H9 (cell line): ENCODE measurements around the gene TCN1. TPM values are rescaled to one million over a fixed set of nuclear protein-coding genes. Genes with fewer than 3 reads are reported as not detected.

Source experiments
- DNase-seq: peaks from one replicate; pipeline ENCODE4 v3.0.0-alpha.2; 2017
- H2AFZ ChIP-seq: one replicate; pipeline ENCODE4 v1.6.1; 2013; ENCODE audit warnings: mild to moderate bottlenecking, low read length, control low read depth, moderate library complexity
- H2AK5ac ChIP-seq: 2 replicates; pipeline ENCODE4 v1.6.1; 2013; ENCODE audit warnings: low read length, control low read depth, mixed read lengths; ENCODE audit not compliant: insufficient read length
- H2BK120ac ChIP-seq: one replicate; pipeline ENCODE4 v1.6.1; 2013; ENCODE audit warnings: low read depth, mild to moderate bottlenecking, low read length, control low read depth, inconsistent platforms; ENCODE audit not compliant: poor library complexity, severe bottlenecking
- H2BK12ac ChIP-seq: 2 replicates; pipeline ENCODE4 v1.6.1; 2013; ENCODE audit warnings: low read length, control low read depth, mixed read lengths, low read depth; ENCODE audit not compliant: insufficient read length
- H2BK15ac ChIP-seq: 2 replicates; pipeline ENCODE4 v1.6.1; 2013; ENCODE audit warnings: low read depth, low read length, control low read depth
- H2BK20ac ChIP-seq: one replicate; pipeline ENCODE4 v1.6.1; 2013; ENCODE audit warnings: low read depth, mild to moderate bottlenecking, low read length, control low read depth, inconsistent platforms; ENCODE audit not compliant: poor library complexity, severe bottlenecking
- H2BK5ac ChIP-seq: 2 replicates; pipeline ENCODE4 v1.6.1; 2013; ENCODE audit warnings: low read length, control low read depth, mixed read lengths; ENCODE audit not compliant: insufficient read length
- H3K14ac ChIP-seq: 2 replicates; pipeline ENCODE4 v1.6.1; 2013; ENCODE audit warnings: low read length, control low read depth; ENCODE audit not compliant: insufficient read depth
- H3K18ac ChIP-seq: 2 replicates; pipeline ENCODE4 v1.6.1; 2013; ENCODE audit warnings: low read depth, mild to moderate bottlenecking, mixed read lengths, low read length, control low read depth; ENCODE audit not compliant: insufficient read length
- H3K23ac ChIP-seq: 2 replicates; pipeline ENCODE4 v1.6.1; 2013; ENCODE audit warnings: low read length, control low read depth, mixed read lengths, low read depth; ENCODE audit not compliant: insufficient read length
- H3K23me2 ChIP-seq: 2 replicates; pipeline ENCODE4 v1.6.1; 2013; ENCODE audit warnings: low read depth, mild to moderate bottlenecking, mixed read lengths, low read length, control low read depth; ENCODE audit not compliant: insufficient read length, poor library complexity, severe bottlenecking
- H3K27ac ChIP-seq: 2 replicates; pipeline ENCODE4 v1.5.1; 2013; ENCODE audit warnings: low read length, control low read depth, mixed read lengths, low read depth; ENCODE audit not compliant: insufficient read length
- H3K27me3 ChIP-seq: 2 replicates; pipeline ENCODE4 v1.6.1; 2013; ENCODE audit warnings: low read length, control low read depth, inconsistent platforms; ENCODE audit not compliant: insufficient read depth
- H3K4ac ChIP-seq: 2 replicates; pipeline ENCODE4 v1.6.1; 2013; ENCODE audit warnings: low read depth, mild to moderate bottlenecking, control low read depth, inconsistent platforms, low read length, moderate library complexity
- H3K4me1 ChIP-seq: 2 replicates; pipeline ENCODE4 v1.6.1; 2013; ENCODE audit warnings: low read length, control low read depth, inconsistent platforms; ENCODE audit not compliant: insufficient read depth
- H3K4me2 ChIP-seq: 2 replicates; pipeline ENCODE4 v1.6.1; 2013; ENCODE audit warnings: low read length, control low read depth, mixed read lengths; ENCODE audit not compliant: insufficient read length, insufficient read depth
- H3K56ac ChIP-seq: 2 replicates; pipeline ENCODE4 v1.6.1; 2013; ENCODE audit warnings: low read depth, mild to moderate bottlenecking, mixed read lengths, low read length, control low read depth; ENCODE audit not compliant: insufficient read length
- H3K79me1 ChIP-seq: 2 replicates; pipeline ENCODE4 v1.6.1; 2013; ENCODE audit warnings: low read depth, mild to moderate bottlenecking, moderate library complexity, low read length, control low read depth, inconsistent platforms; ENCODE audit not compliant: insufficient read depth, poor library complexity, severe bottlenecking
- H3K79me2 ChIP-seq: 2 replicates; pipeline ENCODE4 v1.6.1; 2013; ENCODE audit warnings: low read length, control low read depth, inconsistent platforms; ENCODE audit not compliant: insufficient read depth
- H3K9ac ChIP-seq: 2 replicates; pipeline ENCODE4 v1.6.1; 2013; ENCODE audit warnings: low read length, control low read depth, mixed read lengths; ENCODE audit not compliant: insufficient read length; ENCODE audit errors: extremely low read depth
- H3K9me3 ChIP-seq: one replicate; pipeline ENCODE4 v1.6.1; 2013; ENCODE audit warnings: low read depth, low read length, inconsistent platforms; ENCODE audit not compliant: control insufficient read depth
- H3T11ph ChIP-seq: one replicate; pipeline ENCODE4 v1.6.1; 2013; ENCODE audit warnings: mild to moderate bottlenecking, low read length, control low read depth, inconsistent platforms
- H4K20me1 ChIP-seq: one replicate; pipeline ENCODE4 v1.6.1; 2013; ENCODE audit not compliant: control insufficient read depth, insufficient read length, insufficient read depth
- H4K5ac ChIP-seq: 2 replicates; pipeline ENCODE4 v1.6.1; 2013; ENCODE audit warnings: low read depth, mild to moderate bottlenecking, mixed read lengths, low read length, control low read depth; ENCODE audit not compliant: insufficient read length
- H4K8ac ChIP-seq: replicated peaks from 2 replicates; pipeline ENCODE4 v1.6.1; 2013; ENCODE audit warnings: low read length, control low read depth, mixed read lengths, low read depth; ENCODE audit not compliant: insufficient read length
- H4K91ac ChIP-seq: 2 replicates; pipeline ENCODE4 v1.6.1; 2013; ENCODE audit warnings: low read depth, mild to moderate bottlenecking, moderate library complexity, mixed read lengths, low read length, control low read depth; ENCODE audit not compliant: insufficient read length
- H3K27ac Mint-ChIP-seq, 3 experiments: 2 replicates in 2 of 3; 3 replicates in 1 of 3; pipeline ENCODE4 v1.8.0; 2020 to 2021; ENCODE audit warnings: mixed read lengths in 3 of 3, mild to moderate bottlenecking in 1 of 3, moderate library complexity in 1 of 3
- H3K27me3 Mint-ChIP-seq: 2 replicates; pipeline ENCODE4 v1.8.0; 2021; ENCODE audit warnings: low read depth, mild to moderate bottlenecking, moderate library complexity, mixed read lengths
- H3K36me3 Mint-ChIP-seq, 3 experiments: 2 replicates in 2 of 3; 3 replicates in 1 of 3; pipeline ENCODE4 v1.8.0; 2020 to 2021; ENCODE audit warnings: low read depth in 3 of 3, mixed read lengths in 3 of 3; ENCODE audit not compliant: insufficient read depth in 1 of 3
- H3K4me1 Mint-ChIP-seq, 2 experiments: 2 replicates each; pipeline ENCODE4 v1.8.0; 2020; ENCODE audit warnings: mixed read lengths in 2 of 2
- H3K4me3 Mint-ChIP-seq, 2 experiments: 2 replicates in 1 of 2; 3 replicates in 1 of 2; pipeline ENCODE4 v1.8.0; 2020 to 2021; ENCODE audit warnings: mild to moderate bottlenecking in 2 of 2, mixed read lengths in 2 of 2, moderate library complexity in 1 of 2
- H3K9me3 Mint-ChIP-seq, 2 experiments: 2 replicates in 1 of 2; 3 replicates in 1 of 2; pipeline ENCODE4 v1.8.0; 2020; ENCODE audit warnings: mild to moderate bottlenecking in 2 of 2, mixed read lengths in 2 of 2, moderate library complexity in 1 of 2
- WGBS: extraction: QIAGEN DNeasy Blood & Tissue Kit; methylation state at CpG from one replicate; pipeline ENCODE4 v1.1.7; 2013; ENCODE audit warnings: missing lambda C conversion rate, low lambda C conversion rate, mixed read lengths; ENCODE audit not compliant: insufficient read length; ENCODE audit errors: extremely low coverage; 5-methylcytosine and 5-hydroxymethylcytosine counted together
- total RNA-seq: library from RNA; stranded (reverse); gene quantifications from 2 replicates; pipeline ENCODE4 v1.2.1, GENCODE V29; 2021
- TF ChIP-seq, protein P1 (sequence below): fragments of 200-600 bp; sonication (generic); conservative IDR thresholded peaks from 3 replicates; pipeline ENCODE4 v1.8.0; 2021; ENCODE audit warnings: antibody characterized with exemption, mild to moderate bottlenecking

Gene TCN1
- total RNA-seq, 1 experiment from 2014 or later = not detected

DNA sequence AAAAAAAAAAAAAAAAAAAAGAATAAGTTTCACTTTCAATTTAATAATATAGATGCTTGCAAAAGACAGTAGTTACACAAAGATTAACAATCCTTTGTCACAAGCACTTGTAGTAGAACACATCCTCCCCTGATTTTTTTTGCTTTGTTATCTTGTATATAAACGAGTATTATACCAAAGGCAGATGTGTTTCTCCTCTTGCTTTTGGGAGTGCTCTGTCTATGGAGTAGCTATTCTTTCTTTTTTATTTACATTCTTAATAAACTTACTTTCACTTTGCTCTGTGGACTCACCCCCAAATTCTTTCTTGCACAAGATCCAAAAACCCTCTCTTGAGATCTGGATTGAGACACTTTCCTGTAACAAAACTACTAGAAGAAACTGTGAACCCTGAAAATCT lies 52.3 kb downstream of the TCN1 start:
- Histone ChIP-seq H3K4me1 (peaks cover 4% of the 10 kb centered on the region; the same call in 1 of the 2 replicates), H3K27ac (no peak overlapping the region), H2BK15ac (no peak overlapping the region), H3K9ac (no peak overlapping the region), H3K23me2 (peaks cover 4% of the 10 kb centered on the region), H4K91ac (no peak overlapping the region), H4K5ac (no peak overlapping the region), H4K20me1 (no peaks in the 10 kb centered on the region), H3K79me2 (no peaks in the 10 kb centered on the region), H3K79me1 (no peaks in the 10 kb centered on the region), H3T11ph (no peak overlapping the region), H3K14ac (no peak overlapping the region), H2AK5ac (no peak overlapping the region), H2BK120ac (no peak overlapping the region), H3K9me3 (no peaks in the 10 kb centered on the region), H2BK20ac (no peak overlapping the region), H3K18ac (no peak overlapping the region), H3K27me3 (no peaks in the 10 kb centered on the region), H3K4ac (no peak overlapping the region), H3K23ac (no peak overlapping the region), H4K8ac (no peak overlapping the region), H2AFZ (no peak overlapping the region), H3K56ac (no peak overlapping the region), H3K4me2 (no peak overlapping the region), H2BK12ac (no peak overlapping the region), H2BK5ac (no peak overlapping the region)
- peak overlapping the region; percentile 56 to 76; a peak in 3 of 5 replicates for H3K4me3 Mint-ChIP-seq
- H3K27me3 Mint-ChIP-seq = no peaks in the 10 kb centered on the region
- no peaks in the 10 kb centered on the region for H3K9me3 Mint-ChIP-seq
- WGBS = no CpG with 5 or more reads among the region's 1 CpG
- DNase-seq = no peak
- peaks cover 0 to 6% (median 0%) of the 10 kb centered on the region in 3 experiments; a peak in 1 of 7 replicates for H3K36me3 Mint-ChIP-seq
- peaks cover 62 to 64% of the 10 kb centered on the region in 2 experiments for H3K4me1 Mint-ChIP-seq
- TF ChIP-seq, protein P1, sequence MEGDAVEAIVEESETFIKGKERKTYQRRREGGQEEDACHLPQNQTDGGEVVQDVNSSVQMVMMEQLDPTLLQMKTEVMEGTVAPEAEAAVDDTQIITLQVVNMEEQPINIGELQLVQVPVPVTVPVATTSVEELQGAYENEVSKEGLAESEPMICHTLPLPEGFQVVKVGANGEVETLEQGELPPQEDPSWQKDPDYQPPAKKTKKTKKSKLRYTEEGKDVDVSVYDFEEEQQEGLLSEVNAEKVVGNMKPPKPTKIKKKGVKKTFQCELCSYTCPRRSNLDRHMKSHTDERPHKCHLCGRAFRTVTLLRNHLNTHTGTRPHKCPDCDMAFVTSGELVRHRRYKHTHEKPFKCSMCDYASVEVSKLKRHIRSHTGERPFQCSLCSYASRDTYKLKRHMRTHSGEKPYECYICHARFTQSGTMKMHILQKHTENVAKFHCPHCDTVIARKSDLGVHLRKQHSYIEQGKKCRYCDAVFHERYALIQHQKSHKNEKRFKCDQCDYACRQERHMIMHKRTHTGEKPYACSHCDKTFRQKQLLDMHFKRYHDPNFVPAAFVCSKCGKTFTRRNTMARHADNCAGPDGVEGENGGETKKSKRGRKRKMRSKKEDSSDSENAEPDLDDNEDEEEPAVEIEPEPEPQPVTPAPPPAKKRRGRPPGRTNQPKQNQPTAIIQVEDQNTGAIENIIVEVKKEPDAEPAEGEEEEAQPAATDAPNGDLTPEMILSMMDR = no peak
- H3K27ac Mint-ChIP-seq = peak overlapping the region; percentile 97 to 99 (median 99)
